Colonic mucosa (tissue), 4 donors: ENCODE measurements around the gene PCYT1A. TPM values are rescaled to one million over a fixed set of nuclear protein-coding genes. Genes with fewer than 3 reads are reported as not detected.
"Not testable (repeated sequence)": the region's sequence is repeated elsewhere in the genome, so short reads cannot be mapped to it uniquely, and the experiment has no call there.

Experiments used
- DNase-seq: peaks from one replicate; pipeline ENCODE4 v3.0.0-alpha.2; 2020
- H3K27ac ChIP-seq: fragments of 200-600 bp; one replicate; pipeline ENCODE4 v1.8.0; 2021
- H3K27me3 ChIP-seq: fragments of 200-600 bp; one replicate; pipeline ENCODE4 v1.8.0; 2021
- H3K36me3 ChIP-seq: fragments of 200-600 bp; one replicate; pipeline ENCODE4 v1.8.0; 2021
- H3K4me1 ChIP-seq: fragments of 200-600 bp; one replicate; pipeline ENCODE4 v1.8.0; 2021; ENCODE audit warnings: mild to moderate bottlenecking
- H3K4me3 ChIP-seq: fragments of 200-600 bp; one replicate; pipeline ENCODE4 v1.8.0; 2021
- H3K9ac ChIP-seq, 2 donors: one replicate each; pipeline ENCODE4 v1.7.0; 2013; ENCODE audit warnings: control low read depth in 2 of 2, low read depth in 2 of 2, low read length in 2 of 2
- H3K9me3 ChIP-seq: fragments of 200-600 bp; one replicate; pipeline ENCODE4 v1.8.0; 2021
- intact Hi-C: fragments of 100-400 bp; cut with DNase I; formaldehyde crosslinking; loops from one replicate; pipeline ENCODE4 v1.14.1; 2022
- total RNA-seq, 2 donors: library from RNA; stranded (reverse); fragmentation: NEBNext Ultra II Directional in 1 of 2; extraction: Animal tissue kit (Norgen Biotek cat#: 25700) in 1 of 2; gene quantifications; one replicate each; pipeline ENCODE4 v1.2.1, GENCODE V29; 2021
- TF ChIP-seq, protein P1 (sequence below): fragments of 200-600 bp; IDR thresholded peaks from one replicate; pipeline ENCODE4 v1.8.0; 2022; ENCODE audit warnings: antibody characterized with exemption, mild to moderate bottlenecking
- donor health status: healthy.
- donor health status: DM: no; HTN: no; CAD: no.
- donor health status: DM: no; HTN: no; CAD: no.

The PCYT1A gene
- total RNA-seq, 2 donors from 2014 or later: 56.1 to 61.5 TPM

DNA sequence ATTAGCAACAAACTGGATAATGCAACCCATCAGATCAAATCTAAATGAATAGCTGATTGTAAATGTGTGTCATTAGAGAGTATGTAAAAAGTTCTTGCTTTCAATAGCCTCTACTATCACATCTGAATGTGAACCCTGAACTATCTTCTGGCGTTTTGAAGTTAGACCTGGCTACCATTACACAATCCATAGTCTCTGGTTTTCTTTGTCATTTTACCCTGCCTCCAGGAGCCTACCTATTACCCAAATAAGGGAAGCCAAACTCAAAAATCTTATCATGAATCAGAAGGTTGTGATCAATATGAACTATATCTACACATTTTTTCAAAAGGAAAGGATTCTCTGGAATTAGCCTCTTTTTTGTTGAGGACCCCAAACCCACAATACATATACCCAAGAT is 31.8 kb downstream of the PCYT1A start:
- DNase-seq: no peak
- no peaks in the 10 kb centered on the region for H3K4me1 ChIP-seq
- H3K9me3 ChIP-seq: no peaks in the 10 kb centered on the region
- H3K9ac ChIP-seq: no peak overlapping the region
- TF ChIP-seq, protein P1, sequence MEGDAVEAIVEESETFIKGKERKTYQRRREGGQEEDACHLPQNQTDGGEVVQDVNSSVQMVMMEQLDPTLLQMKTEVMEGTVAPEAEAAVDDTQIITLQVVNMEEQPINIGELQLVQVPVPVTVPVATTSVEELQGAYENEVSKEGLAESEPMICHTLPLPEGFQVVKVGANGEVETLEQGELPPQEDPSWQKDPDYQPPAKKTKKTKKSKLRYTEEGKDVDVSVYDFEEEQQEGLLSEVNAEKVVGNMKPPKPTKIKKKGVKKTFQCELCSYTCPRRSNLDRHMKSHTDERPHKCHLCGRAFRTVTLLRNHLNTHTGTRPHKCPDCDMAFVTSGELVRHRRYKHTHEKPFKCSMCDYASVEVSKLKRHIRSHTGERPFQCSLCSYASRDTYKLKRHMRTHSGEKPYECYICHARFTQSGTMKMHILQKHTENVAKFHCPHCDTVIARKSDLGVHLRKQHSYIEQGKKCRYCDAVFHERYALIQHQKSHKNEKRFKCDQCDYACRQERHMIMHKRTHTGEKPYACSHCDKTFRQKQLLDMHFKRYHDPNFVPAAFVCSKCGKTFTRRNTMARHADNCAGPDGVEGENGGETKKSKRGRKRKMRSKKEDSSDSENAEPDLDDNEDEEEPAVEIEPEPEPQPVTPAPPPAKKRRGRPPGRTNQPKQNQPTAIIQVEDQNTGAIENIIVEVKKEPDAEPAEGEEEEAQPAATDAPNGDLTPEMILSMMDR: no peak
- no peak overlapping the region for H3K27ac ChIP-seq
- intact Hi-C loops: no loop called here
- no peaks in the 10 kb centered on the region for H3K36me3 ChIP-seq
- H3K27me3 ChIP-seq: no peaks in the 10 kb centered on the region
- H3K4me3 ChIP-seq: no peak overlapping the region

DNA sequence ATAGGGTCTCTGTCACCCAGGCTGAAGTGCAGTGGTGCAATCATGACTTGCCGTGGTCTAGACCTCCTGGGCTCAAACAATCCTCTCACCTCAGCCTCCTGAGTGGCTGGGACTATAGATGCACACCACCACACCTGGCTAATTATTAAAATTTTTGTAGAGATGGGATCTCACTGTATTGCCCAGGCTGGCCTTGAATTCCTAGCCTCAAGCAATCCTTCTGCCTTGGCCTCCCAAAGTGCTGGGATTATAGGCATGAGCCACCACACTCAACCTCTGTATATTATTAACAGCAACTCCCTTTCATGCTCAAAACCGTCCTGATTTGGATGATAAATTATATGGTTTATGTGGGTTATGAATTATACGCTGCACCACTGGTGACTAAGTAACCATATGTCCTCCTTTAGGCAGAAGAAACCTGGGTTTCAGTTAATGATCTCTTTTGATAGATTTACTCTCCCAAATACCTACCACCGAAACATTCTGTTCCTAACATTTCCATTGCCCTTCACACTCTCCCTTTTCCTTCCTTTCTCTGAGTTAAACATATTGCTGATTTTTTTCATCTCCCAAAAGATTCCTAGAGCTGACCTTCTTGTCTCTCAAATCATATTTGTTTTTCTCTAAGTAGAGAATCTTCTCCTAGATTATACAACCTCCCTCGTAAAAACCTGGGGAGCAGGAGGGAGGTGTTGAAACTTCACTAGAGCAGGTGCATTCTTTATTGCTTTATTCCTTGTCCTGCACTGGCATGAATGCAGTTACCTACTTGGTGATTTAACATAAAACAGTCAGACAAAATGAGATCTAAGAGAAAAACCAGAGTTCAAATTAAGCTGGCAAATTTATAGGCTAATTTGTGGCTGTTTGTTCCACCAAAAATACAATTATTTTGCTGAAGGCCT is 32.9 kb downstream of the PCYT1A start:
- TF ChIP-seq, protein P1: no peak
- Histone ChIP-seq H3K27ac (no peak overlapping the region), H3K4me3 (no peak overlapping the region), H3K9me3 (no peaks in the 10 kb centered on the region), H3K9ac (no peak overlapping the region), H3K27me3 (no peaks in the 10 kb centered on the region), H3K36me3 (no peaks in the 10 kb centered on the region), H3K4me1 (no peaks in the 10 kb centered on the region)
- intact Hi-C loops: no loop called here
- no peak for DNase-seq

DNA sequence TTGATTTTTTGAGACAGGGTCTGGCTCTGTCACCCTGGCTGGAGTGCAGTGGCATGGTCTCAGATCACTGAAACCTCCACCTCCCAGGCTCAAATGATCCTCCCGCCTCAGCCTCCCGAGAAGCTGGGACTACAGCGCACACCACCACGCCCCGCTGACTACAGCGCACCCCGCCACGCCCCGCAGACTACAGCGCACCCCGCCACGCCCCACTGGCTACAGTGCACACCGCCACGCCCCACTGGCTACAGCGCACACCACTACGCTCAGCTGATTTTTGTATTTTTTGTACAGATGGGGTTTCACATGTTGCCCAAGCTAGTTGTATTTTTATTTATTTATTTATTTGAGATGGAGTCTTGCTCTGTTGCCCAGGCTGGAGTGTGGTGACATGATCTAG is 35.6 kb downstream of the PCYT1A start:
- H3K36me3 ChIP-seq: no peaks in the 10 kb centered on the region
- no peak for DNase-seq
- H3K9me3 ChIP-seq: no peaks in the 10 kb centered on the region
- intact Hi-C loops: loop anchor here (2.0 kb wide), 1 partner anchor 267 kb away; no protein-coding TSS in a partner anchor
- no peak overlapping the region for H3K4me3 ChIP-seq
- H3K27ac ChIP-seq: no peak overlapping the region
- H3K27me3 ChIP-seq: no peaks in the 10 kb centered on the region
- TF ChIP-seq, protein P1: no peak
- H3K9ac ChIP-seq: no peak overlapping the region
- H3K4me1 ChIP-seq: no peaks in the 10 kb centered on the region

DNA sequence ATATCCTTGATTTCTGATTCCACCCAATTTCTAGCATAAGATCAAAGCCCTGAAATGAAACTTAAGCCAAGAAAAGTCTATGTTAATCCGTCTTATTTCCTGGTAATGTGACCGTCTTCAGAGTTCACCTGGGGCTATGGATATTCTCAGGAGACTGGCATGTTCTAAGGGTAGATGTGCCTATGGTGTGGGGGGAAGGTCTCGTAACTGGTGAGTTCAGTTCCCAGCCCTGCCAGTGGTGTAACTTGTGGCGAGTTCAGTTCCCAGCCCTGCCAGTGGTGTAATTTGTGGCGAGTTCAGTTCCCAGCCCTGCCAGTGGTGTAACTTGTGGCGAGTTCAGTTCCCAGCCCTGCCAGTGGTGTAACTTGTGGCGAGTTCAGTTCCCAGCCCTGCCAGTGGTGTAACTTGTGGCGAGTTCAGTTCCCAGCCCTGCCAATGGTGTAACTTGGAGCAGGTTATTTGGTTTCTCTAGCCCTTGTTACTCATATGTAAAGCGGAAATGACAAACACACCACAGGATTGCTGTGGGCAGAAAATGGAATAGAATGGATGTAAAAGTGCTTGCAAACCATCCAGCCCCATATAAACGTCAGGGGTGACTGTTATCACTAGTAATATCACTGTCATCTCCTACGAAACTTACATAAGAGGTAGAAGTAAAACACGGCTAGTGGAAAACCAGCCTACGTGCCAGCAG is 40.8 kb downstream of the PCYT1A start:
- no peaks in the 10 kb centered on the region for H3K4me1 ChIP-seq
- H3K9ac ChIP-seq: no peak overlapping the region
- TF ChIP-seq, protein P1: no peak
- H3K27ac ChIP-seq: no peak overlapping the region
- no peak for DNase-seq
- no peaks in the 10 kb centered on the region for H3K9me3 ChIP-seq
- intact Hi-C loops: no loop called here
- H3K27me3 ChIP-seq: no peaks in the 10 kb centered on the region
- H3K36me3 ChIP-seq: no peaks in the 10 kb centered on the region
- H3K4me3 ChIP-seq: no peak overlapping the region

DNA sequence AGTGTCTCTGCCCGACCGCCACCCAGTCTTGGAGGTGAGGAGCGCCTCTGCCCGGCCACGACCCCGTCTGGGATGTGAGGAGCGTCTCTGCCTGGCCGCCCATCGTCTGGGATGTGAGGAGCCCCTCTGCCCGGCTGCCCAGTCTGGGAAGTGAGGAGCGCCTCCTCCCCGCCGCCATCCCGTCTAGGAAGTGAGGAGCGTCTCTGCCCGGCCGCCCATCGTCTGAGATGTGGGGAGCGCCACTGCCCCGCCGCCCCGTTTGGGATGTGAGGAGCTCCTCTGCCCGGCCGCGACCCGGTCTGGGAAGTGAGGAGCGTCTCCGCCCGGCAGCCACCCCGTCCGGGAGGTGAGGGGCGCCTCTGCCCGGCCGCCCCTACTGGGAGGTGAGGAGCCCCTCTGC is 43.4 kb downstream of the PCYT1A start:
- intact Hi-C loops, H3K4me1 ChIP-seq, H3K27ac ChIP-seq, H3K9me3 ChIP-seq, H3K9ac ChIP-seq, H3K4me3 ChIP-seq, H3K27me3 ChIP-seq, DNase-seq, H3K36me3 ChIP-seq: not testable (repeated sequence)

DNA sequence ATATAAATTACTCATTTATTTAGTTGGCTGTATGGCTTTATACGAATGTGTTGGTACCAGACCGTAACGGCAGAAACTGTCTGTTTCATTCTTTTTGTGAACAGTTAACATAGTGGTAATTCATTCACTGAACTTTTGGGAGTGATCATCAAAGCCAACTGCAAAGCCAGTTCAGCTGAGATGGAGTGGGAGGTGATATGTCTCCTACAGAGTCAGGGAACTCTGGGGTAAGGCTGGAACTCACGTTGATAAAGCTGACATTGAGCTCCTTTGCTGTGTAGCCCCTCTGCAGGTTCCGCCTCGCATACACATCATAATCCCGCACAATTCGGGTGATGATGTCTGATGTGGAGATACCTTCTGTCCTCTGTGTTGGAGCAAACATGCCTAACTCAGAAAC is 45.8 kb downstream of the PCYT1A start:
- intact Hi-C loops: no loop called here
- no peak overlapping the region for H3K27ac ChIP-seq
- no peak overlapping the region for H3K4me3 ChIP-seq
- DNase-seq: no peak
- peaks cover 4% of the 10 kb centered on the region for H3K36me3 ChIP-seq
- no peaks in the 10 kb centered on the region for H3K27me3 ChIP-seq
- no peaks in the 10 kb centered on the region for H3K9me3 ChIP-seq
- no peak overlapping the region for H3K9ac ChIP-seq
- TF ChIP-seq, protein P1: no peak
- H3K4me1 ChIP-seq: no peaks in the 10 kb centered on the region
